HG03469 (cell line): ENCODE results near the gene ENTPD8.
A peak's percentile ranks its signal among the peaks of the same experiment; 100 is the strongest.
"Not testable (repeated sequence)": the region's sequence is repeated elsewhere in the genome, so short reads cannot be mapped to it uniquely, and the experiment has no call there.

ENCODE experiments used
- ATAC-seq: cut with Tn5 transposase; IDR thresholded peaks from one replicate; pipeline ENCODE4 v1.9.1; 2021; ENCODE audit warnings: mild to moderate bottlenecking, moderate library complexity, moderate number of reproducible peaks; ENCODE audit not compliant: unreplicated experiment

ENTPD8 gene

GRCh38 chr9:137459601-137460362, 18.6 kb upstream of the ENTPD8 start:
- no peak for ATAC-seq

DNA sequence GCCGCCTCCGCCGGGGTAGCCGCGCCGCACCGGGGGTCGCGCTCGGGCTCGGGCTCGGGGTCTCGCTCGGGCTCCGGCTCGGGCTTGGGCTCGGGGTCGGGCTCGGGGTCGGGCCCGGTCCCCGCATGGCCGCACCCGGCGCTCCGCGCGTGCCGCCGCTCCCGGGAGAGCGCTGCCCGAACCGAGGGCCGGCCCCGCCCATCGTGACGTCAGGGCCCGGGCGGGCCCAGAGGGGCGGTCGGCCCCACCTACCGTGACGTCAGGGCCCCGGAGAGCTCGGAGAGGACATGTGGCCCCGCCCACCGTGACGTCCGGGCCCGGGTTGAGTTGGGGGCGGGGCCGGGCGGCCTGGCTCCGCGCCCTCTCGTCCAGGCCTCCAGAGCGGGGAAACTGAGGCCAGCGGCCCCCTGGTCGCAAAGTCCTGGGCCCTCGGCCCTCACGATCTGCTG, 18.0 kb upstream of the ENTPD8 start, which contains the start of gene NSMF:
Gene NSMF (minus strand): TSS at position 183 of the 449 bp plus-strand sequence. CDS start 232 bp downstream, outside the sequence.
- peak; percentile 43 for ATAC-seq

- ATAC-seq: peak; percentile 3
These were observed 17.3 kb upstream of the ENTPD8 start for GRCh38 chr9:137458194-137459151.

- ATAC-seq: no peak
These were observed 16.4 kb upstream of the ENTPD8 start for GRCh38 chr9:137457406-137458193.

GRCh38 chr9:137456864-137457405, 15.8 kb upstream of the ENTPD8 start:
- ATAC-seq: no peak

GRCh38 chr9:137456061-137456863, 15.1 kb upstream of the ENTPD8 start:
- ATAC-seq: no peak

- no peak for ATAC-seq
These were observed 14.3 kb upstream of the ENTPD8 start for GRCh38 chr9:137455359-137455991.

GRCh38 chr9:137454597-137455358, 13.6 kb upstream of the ENTPD8 start:
- no peak for ATAC-seq

GRCh38 chr9:137454145-137454596, 13.0 kb upstream of the ENTPD8 start:
- no peak for ATAC-seq

- ATAC-seq: no peak
These were observed 12.5 kb upstream of the ENTPD8 start for GRCh38 chr9:137453643-137454081.

DNA sequence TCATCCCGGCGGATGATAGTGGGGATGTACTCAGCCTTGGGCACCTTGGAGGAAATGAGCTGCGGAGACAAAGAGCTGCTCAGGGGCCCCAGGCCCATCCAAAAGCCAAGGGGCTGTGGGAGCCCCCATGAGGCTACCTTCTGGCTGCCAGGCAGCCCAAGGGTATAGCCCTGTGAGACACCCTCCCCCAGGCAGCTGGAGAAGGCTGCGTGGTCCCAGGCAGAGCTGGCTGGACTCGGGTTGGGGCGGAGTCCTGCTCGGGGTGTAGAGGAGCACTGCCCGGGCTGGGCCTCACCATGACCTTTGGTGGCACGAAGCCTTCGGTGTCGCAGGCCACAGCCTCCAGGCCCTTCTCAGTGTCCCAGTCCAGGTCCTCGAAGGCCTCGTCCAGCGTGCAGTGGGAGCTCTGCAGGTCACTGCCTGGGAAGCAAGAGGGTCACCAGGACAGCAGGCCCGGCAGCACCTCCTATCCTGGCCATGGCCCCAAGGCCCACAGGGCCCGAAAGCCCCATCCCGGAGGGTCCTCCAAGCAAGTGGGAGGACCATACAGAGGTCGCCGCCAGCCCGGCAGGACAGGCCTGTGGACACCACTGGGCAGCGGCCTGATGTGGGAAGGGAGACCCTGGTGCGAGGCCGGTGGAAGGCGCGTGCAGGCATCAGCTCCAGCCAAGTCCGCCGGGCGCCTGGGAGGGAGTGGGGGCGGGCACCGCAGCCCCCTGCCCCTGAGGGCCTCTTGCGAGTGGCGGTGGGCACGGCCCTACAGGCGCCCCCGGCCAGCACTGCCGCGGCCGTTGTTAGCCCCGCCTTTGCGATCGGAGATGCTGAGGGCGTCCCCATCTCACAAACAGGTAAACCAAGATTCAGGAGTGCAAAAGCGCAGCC, 11.8 kb upstream of the ENTPD8 start:
- no peak for ATAC-seq

DNA sequence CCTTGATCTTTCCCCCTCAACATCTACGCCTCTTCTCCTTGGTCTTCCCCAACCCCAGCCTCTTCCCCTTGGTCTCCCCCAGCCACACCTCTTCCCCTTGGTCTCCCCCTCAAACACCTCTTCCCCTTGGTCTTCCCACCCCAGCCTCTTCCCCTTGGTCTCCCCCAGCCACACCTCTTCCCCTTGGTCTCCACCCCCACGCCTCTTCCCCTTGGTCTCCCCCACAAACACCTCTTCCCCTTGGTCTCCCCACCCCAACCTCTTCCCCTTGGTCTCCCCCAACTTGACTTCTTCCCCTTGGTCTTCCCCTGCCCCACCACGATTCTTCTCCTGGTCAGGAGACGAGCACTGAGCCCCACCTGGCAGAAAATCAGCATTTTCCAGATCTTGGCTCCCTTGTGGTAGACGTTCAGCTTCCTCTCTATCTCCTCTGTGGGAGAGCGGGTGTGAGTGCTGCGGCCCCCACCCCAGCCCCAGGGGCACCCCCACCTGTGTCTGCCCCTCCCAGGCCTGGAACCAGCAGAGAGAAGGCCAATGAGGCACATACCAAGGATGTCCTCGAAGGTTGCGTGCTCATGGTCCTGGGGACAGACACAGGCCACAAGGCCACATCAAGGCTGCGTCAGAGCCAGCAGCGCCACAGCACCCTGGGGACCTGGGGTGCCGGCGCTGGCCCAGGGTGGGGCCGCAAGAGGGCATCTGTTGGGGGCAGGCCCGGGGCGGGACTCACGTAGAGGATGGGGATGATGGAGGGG, 11.0 kb upstream of the ENTPD8 start:
- ATAC-seq: no peak

DNA sequence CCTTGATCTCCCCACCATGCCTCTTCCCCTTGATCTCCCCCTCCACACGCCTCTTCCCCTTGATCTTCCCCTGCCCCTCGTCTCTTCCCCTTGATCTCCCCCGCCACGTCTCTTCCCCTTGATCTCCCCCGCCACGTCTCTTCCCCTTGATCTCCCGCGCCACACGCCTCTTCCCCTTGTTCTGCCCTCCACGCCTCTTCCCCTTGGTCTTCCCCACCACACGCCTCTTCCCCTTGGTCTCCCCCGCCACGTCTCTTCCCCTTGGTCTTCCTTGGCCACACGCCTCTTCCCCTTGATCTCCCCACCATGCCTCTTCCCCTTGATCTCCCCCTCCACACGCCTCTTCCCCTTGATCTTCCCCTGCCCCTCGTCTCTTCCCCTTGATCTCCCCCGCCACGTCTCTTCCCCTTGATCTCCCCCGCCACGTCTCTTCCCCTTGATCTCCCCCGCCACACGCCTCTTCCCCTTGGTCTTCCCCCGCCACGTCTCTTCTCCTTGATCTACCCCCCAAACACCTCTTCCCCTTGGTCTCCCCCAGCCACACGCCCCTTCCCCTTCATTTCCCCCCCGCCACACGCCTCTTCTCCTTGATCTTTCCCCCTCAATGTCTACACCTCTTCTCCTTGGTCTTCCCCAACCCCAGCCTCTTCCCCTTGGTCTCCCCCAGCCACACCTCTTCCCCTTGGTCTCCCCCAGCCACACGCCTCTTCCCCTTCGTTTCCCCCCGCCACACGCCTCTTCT, 10.3 kb upstream of the ENTPD8 start:
- ATAC-seq: not testable (repeated sequence)

DNA sequence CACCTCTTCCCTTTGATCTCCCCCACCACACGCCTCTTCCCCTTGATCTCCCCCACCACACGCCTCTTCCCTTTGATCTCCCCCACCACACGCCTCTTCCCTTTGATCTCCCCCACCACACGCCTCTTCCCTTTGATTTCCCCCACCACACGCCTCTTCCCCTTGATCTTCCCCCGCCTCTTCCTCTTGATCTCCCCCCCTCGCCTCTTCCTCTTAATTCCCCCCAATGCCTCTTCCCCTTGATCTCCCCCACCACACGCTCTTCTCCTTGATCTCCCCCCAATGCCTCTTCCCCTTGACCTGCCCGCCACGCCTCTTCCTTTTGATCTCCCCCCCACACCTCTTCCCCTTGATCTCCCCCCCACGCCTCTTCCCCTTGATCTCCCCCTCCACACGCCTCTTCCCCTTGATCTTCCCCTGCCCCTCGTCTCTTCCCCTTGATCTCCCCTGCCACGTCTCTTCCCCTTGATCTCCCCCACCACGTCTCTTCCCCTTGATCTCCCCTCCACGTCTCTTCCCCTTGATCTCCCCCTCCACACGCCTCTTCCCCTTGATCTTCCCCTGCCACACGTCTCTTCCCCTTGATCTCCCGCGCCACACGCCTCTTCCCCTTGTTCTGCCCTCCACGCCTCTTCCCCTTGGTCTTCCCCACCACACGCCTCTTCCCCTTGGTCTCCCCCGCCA, 9.5 kb upstream of the ENTPD8 start:
- not testable (repeated sequence) for ATAC-seq

GRCh38 chr9:137449931-137450538, 8.9 kb upstream of the ENTPD8 start:
- ATAC-seq: no peak
